ENCODE data around the gene UROD. TPM values are rescaled to one million over a fixed set of nuclear protein-coding genes. Genes with fewer than 3 reads are reported as not detected.

UROD gene
- total and polyA plus RNA-seq, 2 experiments from 2014 or later: 82.4 to 108 TPM

- no peak for TF ChIP-seq ZNF462 (CRISPR knock-in tag; IDR thresholded peaks at IDR 0.05)
Observed at GRCh38 chr1:45037456-45037855, 25.4 kb downstream of the UROD start (continued).

GRCh38 chr1:45038240-45038639 is 26.2 kb downstream of the UROD start:
- Mint-ChIP-seq H3K27me3 (ENCODE audit: insufficient read depth, low read depth, poor library complexity) (no peaks in the 10 kb centered on the region), H3K4me3 (no peak overlapping the region), H3K9me3 (no peaks in the 10 kb centered on the region), H3K36me3 (ENCODE audit: low read depth) (no peaks in the 10 kb centered on the region), H3K4me1 (peaks cover 9% of the 10 kb centered on the region), H3K27ac (no peak overlapping the region)
- H2AFZ ChIP-seq: no peak overlapping the region
- peaks cover 7% of the 10 kb centered on the region; the same call in 1 of the 2 replicates for H3K4me1 ChIP-seq (ENCODE audit: insufficient read depth)
- H3K79me2 ChIP-seq (replicated peaks; ENCODE audit: insufficient read depth): no peaks in the 10 kb centered on the region
- H3K4me3 ChIP-seq: no peak overlapping the region
- ATAC-seq (no peak), DNase-seq (ENCODE audit: low spot score) (no peak)
- no peak overlapping the region for H3K4me2 ChIP-seq
- no peak overlapping the region for H3K27ac ChIP-seq (ENCODE audit: low read depth)
- H3K9me2 ChIP-seq (ENCODE audit: insufficient read depth): no peaks in the 10 kb centered on the region
- H3K27me3 ChIP-seq (ENCODE audit: insufficient read depth): no peaks in the 10 kb centered on the region
- H3K36me3 ChIP-seq (ENCODE audit: insufficient read depth): no peaks in the 10 kb centered on the region
- no peaks in the 10 kb centered on the region for H4K20me1 ChIP-seq (replicated peaks; ENCODE audit: insufficient read depth)
- H3F3A ChIP-seq (replicated peaks; ENCODE audit: low read depth): no peaks in the 10 kb centered on the region
- no peak for TF ChIP-seq STAT1 (IDR thresholded peaks at IDR 0.05; ENCODE audit: unreplicated experiment)
- TF ChIP-seq, protein P1, sequence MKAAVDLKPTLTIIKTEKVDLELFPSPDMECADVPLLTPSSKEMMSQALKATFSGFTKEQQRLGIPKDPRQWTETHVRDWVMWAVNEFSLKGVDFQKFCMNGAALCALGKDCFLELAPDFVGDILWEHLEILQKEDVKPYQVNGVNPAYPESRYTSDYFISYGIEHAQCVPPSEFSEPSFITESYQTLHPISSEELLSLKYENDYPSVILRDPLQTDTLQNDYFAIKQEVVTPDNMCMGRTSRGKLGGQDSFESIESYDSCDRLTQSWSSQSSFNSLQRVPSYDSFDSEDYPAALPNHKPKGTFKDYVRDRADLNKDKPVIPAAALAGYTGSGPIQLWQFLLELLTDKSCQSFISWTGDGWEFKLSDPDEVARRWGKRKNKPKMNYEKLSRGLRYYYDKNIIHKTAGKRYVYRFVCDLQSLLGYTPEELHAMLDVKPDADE (IDR thresholded peaks at IDR 0.05): no peak
- TF ChIP-seq REST (IDR thresholded peaks at IDR 0.05; ENCODE audit: unreplicated experiment): no peak
- TF ChIP-seq EZH2phosphoT487 (IDR thresholded peaks at IDR 0.05; ENCODE audit: unreplicated experiment): no peak
- no peak for TF ChIP-seq ZNF114 (CRISPR knock-in tag; IDR thresholded peaks at IDR 0.05)

Measured in GM23338 (cell line).